Endothelial cell of umbilical vein (primary cell): ENCODE data around the gene EYS. TPM values are rescaled to one million over a fixed set of nuclear protein-coding genes. Genes with fewer than 3 reads are reported as not detected.

Source experiments
- BruUV-seq: library from RNA; stranded (reverse); fragments of 400-500 nt; replicated peaks from 2 replicates; lab custom pipeline; 2021; lab: Mats Ljungman, UMichigan
- CTCF ChIA-PET: fragments of 300-600, 350-600 bp; sonication (Branson Sonifier 250); formaldehyde crosslinking; loops from one replicate; lab custom pipeline; 2021; ENCODE audit warnings: antibody characterized with exemption, inconsistent platforms; lab: Charles Lee
- POLR2A ChIA-PET: fragments of 300-600, 350-600 bp; sonication (Branson Sonifier 250); formaldehyde crosslinking; loops from one replicate; lab custom pipeline; 2021; ENCODE audit warnings: antibody characterized with exemption, inconsistent platforms; lab: Charles Lee
- DNase-seq: peaks from one replicate; pipeline ENCODE4 v3.0.0-alpha.2; 2011; ENCODE audit warnings: low read depth, low spot score
- FAIRE-seq: peaks from 2 replicates; lab custom pipeline; 2011; peaks lifted over from hg19 to GRCh38; lab: Jason Lieb, UNC
- H2AFZ ChIP-seq: 2 replicates; pipeline ENCODE4 v1.6.0; 2012; ENCODE audit warnings: low read depth, low read length, control low read depth, inconsistent platforms
- H3K27ac ChIP-seq: 2 replicates; pipeline ENCODE4 v1.5.1; 2011; ENCODE audit warnings: low read depth, mild to moderate bottlenecking, control low read depth, low read length, moderate library complexity; ENCODE audit not compliant: insufficient read depth
- H3K27me3 ChIP-seq, 2 experiments: 2 replicates each; pipeline versions ENCODE4 v1.6.0 to v1.6.1; 2011; ENCODE audit warnings: low read length in 2 of 2, mixed read lengths in 1 of 2; ENCODE audit not compliant: control insufficient read depth in 2 of 2, insufficient read depth in 2 of 2
- H3K36me3 ChIP-seq, 2 experiments: 2 replicates in 1 of 2; 3 replicates in 1 of 2; pipeline ENCODE4 v1.5.1; 2011; ENCODE audit warnings: low read length in 2 of 2, mild to moderate bottlenecking in 1 of 2, moderate library complexity in 1 of 2; ENCODE audit not compliant: control insufficient read depth in 2 of 2, insufficient read depth in 2 of 2; ENCODE audit errors: extremely low read depth in 1 of 2
- H3K4me1 ChIP-seq: 3 replicates; pipeline ENCODE4 v1.5.1; 2011; ENCODE audit warnings: mild to moderate bottlenecking, low read length; ENCODE audit not compliant: control insufficient read depth, insufficient read depth; ENCODE audit errors: extremely low read depth
- H3K4me2 ChIP-seq: 2 replicates; pipeline ENCODE4 v1.6.1; 2011; ENCODE audit warnings: low read length, control low read depth, mixed read lengths; ENCODE audit not compliant: insufficient read depth
- H3K4me3 ChIP-seq, 3 experiments: fragments of 200-600 bp in 1 of 3; sonication (generic), shearing (Covaris generic) in 1 of 3; replicated peaks in 1 of 3; 2 replicates each; pipeline ENCODE4 v1.5.1; 2011 to 2016; ENCODE audit warnings: control low read depth in 3 of 3, low read length in 3 of 3, mild to moderate bottlenecking in 2 of 3, inconsistent platforms in 1 of 3, low read depth in 1 of 3, moderate library complexity in 1 of 3; ENCODE audit not compliant: insufficient read depth in 1 of 3
- H3K79me2 ChIP-seq: 2 replicates; pipeline ENCODE4 v1.6.0; 2012; ENCODE audit warnings: low read length, inconsistent platforms; ENCODE audit not compliant: control insufficient read depth, insufficient read depth
- H3K9ac ChIP-seq: replicated peaks from 2 replicates; pipeline ENCODE3; 2011; ENCODE audit warnings: low read length, control low read depth; ENCODE audit not compliant: insufficient read depth; ENCODE audit errors: extremely low read depth
- H3K9me1 ChIP-seq: replicated peaks from 3 replicates; pipeline ENCODE4 v1.6.0; 2011; ENCODE audit warnings: mild to moderate bottlenecking, low read length; ENCODE audit not compliant: control insufficient read depth, insufficient read depth; ENCODE audit errors: extremely low read depth
- H3K9me3 ChIP-seq: replicated peaks from 2 replicates; pipeline ENCODE4 v1.5.1; 2012; ENCODE audit warnings: low read length, inconsistent platforms; ENCODE audit not compliant: control insufficient read depth, insufficient read depth
- H4K20me1 ChIP-seq: replicated peaks from 2 replicates; pipeline ENCODE3; 2011; ENCODE audit warnings: mild to moderate bottlenecking, low read length; ENCODE audit not compliant: control insufficient read depth, insufficient read depth; ENCODE audit errors: extremely low read depth
- EZH2 ChIP-seq: IDR thresholded peaks from 2 replicates; pipeline ENCODE4 v1.6.1; 2012; ENCODE audit warnings: borderline replicate concordance, low read depth, mild to moderate bottlenecking, moderate library complexity, low read length, inconsistent platforms; ENCODE audit not compliant: severe bottlenecking
- FOS ChIP-seq: IDR thresholded peaks from 2 replicates; pipeline ENCODE4 v1.6.1; 2011; ENCODE audit warnings: mild to moderate bottlenecking, low read length, moderate library complexity, borderline replicate concordance; ENCODE audit not compliant: insufficient read depth
- GATA2 ChIP-seq: IDR thresholded peaks from 2 replicates; pipeline ENCODE4 v1.7.0; 2011; ENCODE audit warnings: low read depth, mild to moderate bottlenecking, moderate library complexity, mixed read lengths, low read length; ENCODE audit not compliant: insufficient read length, insufficient read depth
- JUN ChIP-seq: IDR thresholded peaks from 2 replicates; pipeline ENCODE4 v1.6.1; 2011; ENCODE audit warnings: borderline replicate concordance, low read depth; ENCODE audit not compliant: insufficient read length, insufficient read depth
- MAX ChIP-seq: IDR thresholded peaks from 2 replicates; pipeline ENCODE4 v1.6.1; 2011; ENCODE audit not compliant: insufficient read depth, insufficient read length
- MYC ChIP-seq: IDR thresholded peaks from one replicate; pipeline ENCODE4 v1.6.1; 2011; ENCODE audit warnings: mild to moderate bottlenecking, low read depth, low read length
- POLR2A ChIP-seq: IDR thresholded peaks from 2 replicates; pipeline ENCODE4 v1.6.1; 2012; ENCODE audit warnings: low read depth, mild to moderate bottlenecking, control low read depth, low read length
- POLR2AphosphoS5 ChIP-seq: IDR thresholded peaks from 2 replicates; pipeline ENCODE4 v1.6.1; 2012; ENCODE audit warnings: low read depth, mild to moderate bottlenecking, control low read depth, low read length, moderate library complexity; ENCODE audit not compliant: insufficient read depth
- dilution Hi-C: fragments of 300-500 bp; cut with MboI; formaldehyde crosslinking; loops from one replicate; pipeline ENCODE4 v1.15.0; 2019; ENCODE audit warnings: low sequenced_read_pairs; ENCODE audit not compliant: extremely low pct_ligation_motif_present
- intact Hi-C: fragments of 100-400 bp; cut with micrococcal nuclease; formaldehyde crosslinking; loops from one replicate; pipeline ENCODE4 v1.10.0; 2022
- polyA plus RNA-seq, 4 experiments: library from polyadenylated mRNA; depleted of rRNA in 3 of 4; stranded (reverse) in 3 of 4; unstranded in 1 of 4; fragments of >200 nt; gene quantifications; 2 replicates each; pipeline versions ENCODE4 v1.2.1 to v1.2.3, GENCODE V29; 2011 to 2012; ENCODE audit warnings: missing spikeins in 1 of 4
- total RNA-seq: library from RNA; stranded (reverse); gene quantifications from 2 replicates; pipeline ENCODE4 v1.2.3, GENCODE V29; 2021
- TF ChIP-seq, protein P1 (sequence below), 2 donors: IDR thresholded peaks; 1 replicate in 1 of 2; 2 replicates in 1 of 2; pipeline ENCODE4 v1.5.1; 2011; ENCODE audit warnings: low read length in 2 of 2, mild to moderate bottlenecking in 2 of 2, moderate library complexity in 2 of 2, control low read depth in 1 of 2, inconsistent platforms in 1 of 2, low read depth in 1 of 2; ENCODE audit not compliant: insufficient read depth in 1 of 2; ENCODE audit errors: extremely low read depth in 1 of 2

Gene EYS
- total and polyA plus RNA-seq, 2 donors (not counting 3 experiments of a cell fraction or from before 2014, with no cell fraction given) = 0.01 to 0.27 TPM

- DNase-seq (no peak), FAIRE-seq (no peak)
- POLR2A ChIA-PET = no interaction called here
- Histone ChIP-seq H3K4me1 (no peaks in the 10 kb centered on the region), H3K9me3 (no peaks in the 10 kb centered on the region), H4K20me1 (no peaks in the 10 kb centered on the region), H3K9ac (no peak overlapping the region), H3K27ac (no peak overlapping the region), H3K36me3 (no peaks in the 10 kb centered on the region), H3K4me2 (no peak overlapping the region), H3K9me1 (no peaks in the 10 kb centered on the region), H3K27me3 (no peaks in the 10 kb centered on the region), H2AFZ (no peak overlapping the region), H3K79me2 (no peaks in the 10 kb centered on the region), H3K4me3 (no peak overlapping the region)
- intact Hi-C loops = no loop called here
- TF ChIP-seq JUN = no peak
- TF ChIP-seq, protein P1, sequence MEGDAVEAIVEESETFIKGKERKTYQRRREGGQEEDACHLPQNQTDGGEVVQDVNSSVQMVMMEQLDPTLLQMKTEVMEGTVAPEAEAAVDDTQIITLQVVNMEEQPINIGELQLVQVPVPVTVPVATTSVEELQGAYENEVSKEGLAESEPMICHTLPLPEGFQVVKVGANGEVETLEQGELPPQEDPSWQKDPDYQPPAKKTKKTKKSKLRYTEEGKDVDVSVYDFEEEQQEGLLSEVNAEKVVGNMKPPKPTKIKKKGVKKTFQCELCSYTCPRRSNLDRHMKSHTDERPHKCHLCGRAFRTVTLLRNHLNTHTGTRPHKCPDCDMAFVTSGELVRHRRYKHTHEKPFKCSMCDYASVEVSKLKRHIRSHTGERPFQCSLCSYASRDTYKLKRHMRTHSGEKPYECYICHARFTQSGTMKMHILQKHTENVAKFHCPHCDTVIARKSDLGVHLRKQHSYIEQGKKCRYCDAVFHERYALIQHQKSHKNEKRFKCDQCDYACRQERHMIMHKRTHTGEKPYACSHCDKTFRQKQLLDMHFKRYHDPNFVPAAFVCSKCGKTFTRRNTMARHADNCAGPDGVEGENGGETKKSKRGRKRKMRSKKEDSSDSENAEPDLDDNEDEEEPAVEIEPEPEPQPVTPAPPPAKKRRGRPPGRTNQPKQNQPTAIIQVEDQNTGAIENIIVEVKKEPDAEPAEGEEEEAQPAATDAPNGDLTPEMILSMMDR (IDR thresholded peaks at IDR 0.05; ENCODE audit: extremely low read depth in 1 of 2, insufficient read depth in 1 of 2, low read depth in 1 of 2, low read length in 2 of 2) = no peak
- no peak for TF ChIP-seq GATA2
- no peak for TF ChIP-seq EZH2
- no peak for TF ChIP-seq MYC
- TF ChIP-seq POLR2A = no peak
- TF ChIP-seq POLR2AphosphoS5 = no peak
- no peak for TF ChIP-seq MAX
- no peak for TF ChIP-seq FOS
- no TSS peak for BruUV-seq
- CTCF ChIA-PET = no interaction called here
- dilution Hi-C loops = no loop called here
Measured at GRCh38 chr6:64217721-64218620, 1489.1 kb downstream of the EYS start.
